GM08714 (cell line): Measurements from ENCODE around the gene TRMT2A.

Source experiments
- H3K4me3 ChIP-seq: fragments of 200-500 bp; sonication (Bioruptor generic); 2 replicates; pipeline ENCODE4 v1.5.1; 2014; ENCODE audit warnings: mild to moderate bottlenecking, low read length, inconsistent platforms
- ZNF274 ChIP-seq: IDR thresholded peaks from 2 replicates; pipeline ENCODE4 v1.6.1; 2012; ENCODE audit warnings: mild to moderate bottlenecking, low read depth, low read length

TRMT2A gene

DNA sequence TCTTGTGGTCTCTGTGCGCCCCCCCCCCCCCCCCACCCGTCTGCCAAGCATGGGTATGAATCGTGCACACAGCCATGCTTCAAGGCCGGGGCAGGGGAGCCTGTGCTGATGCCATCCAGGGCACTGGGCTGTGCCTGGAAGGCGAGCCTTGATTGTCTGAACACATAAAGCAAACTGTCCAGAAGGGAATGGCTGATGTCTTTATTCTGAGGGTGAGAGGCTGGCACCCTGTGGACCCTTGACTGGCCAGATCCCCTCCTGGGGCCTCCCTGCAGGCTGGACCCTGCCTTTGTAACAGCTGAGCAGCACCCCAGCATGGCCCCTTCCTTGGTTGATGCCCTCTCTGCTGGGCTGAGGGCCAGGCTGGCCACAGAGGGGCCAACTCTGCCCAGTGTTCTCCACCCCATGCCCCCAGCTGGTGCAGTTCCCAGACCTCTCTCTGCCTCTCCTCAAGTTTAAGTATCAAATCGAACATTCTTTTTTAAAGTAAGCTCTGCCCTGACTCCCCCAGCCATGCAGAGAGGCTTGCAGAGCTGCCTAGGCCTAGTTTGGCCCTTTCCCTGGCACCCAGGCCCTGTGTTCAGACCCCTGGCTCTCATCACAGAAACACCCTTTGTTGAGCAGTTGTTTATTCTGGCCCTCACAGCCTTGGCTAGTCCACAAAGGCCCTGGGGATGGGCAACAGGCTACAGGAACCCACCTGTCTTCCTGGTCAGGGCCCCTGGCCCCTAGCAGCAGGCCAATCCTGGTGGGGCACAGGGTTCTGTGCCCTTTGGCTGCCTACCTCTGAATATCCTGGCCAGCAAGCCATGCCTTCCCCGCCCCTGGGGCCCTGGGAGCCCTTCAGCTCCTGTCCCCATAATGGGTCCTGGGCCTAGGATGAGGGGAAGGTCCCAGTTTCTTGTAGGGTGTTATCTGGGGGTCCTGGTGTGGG, 5.1 kb downstream of the TRMT2A start:
- no peak overlapping the region for H3K4me3 ChIP-seq
- no peak for TF ChIP-seq ZNF274

DNA sequence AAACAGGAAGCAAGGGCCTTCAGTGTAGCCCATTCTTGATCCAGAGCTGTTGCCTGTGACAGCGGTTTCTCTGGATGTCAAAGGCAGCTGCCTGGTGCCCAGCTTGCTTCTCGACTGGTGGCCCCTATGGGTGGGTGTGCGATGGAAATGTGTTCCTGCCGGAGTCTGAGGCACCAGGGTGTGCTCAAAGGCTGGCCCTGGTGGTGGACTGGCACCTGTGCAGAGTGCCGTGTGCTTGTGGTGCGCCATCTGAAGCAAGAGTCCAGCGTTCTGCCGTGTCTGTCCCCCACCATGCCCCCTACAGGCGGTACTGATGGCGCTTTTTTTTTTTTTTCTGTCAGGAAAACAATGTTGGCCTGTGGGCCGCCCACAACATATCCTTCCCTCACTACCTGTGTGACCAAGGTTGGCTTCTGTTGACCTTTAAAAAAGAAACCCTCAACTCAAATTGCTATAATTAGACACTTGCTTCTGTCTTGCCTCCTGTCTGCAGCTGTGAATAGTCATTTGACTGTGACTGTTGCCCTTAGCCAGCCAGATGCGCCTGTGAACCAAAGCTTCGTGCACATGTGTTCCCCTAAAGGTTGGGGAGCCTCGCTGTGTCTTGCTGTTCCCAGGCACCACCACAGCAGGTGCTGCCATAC, 5.9 kb downstream of the TRMT2A start:
- no peak for TF ChIP-seq ZNF274

DNA sequence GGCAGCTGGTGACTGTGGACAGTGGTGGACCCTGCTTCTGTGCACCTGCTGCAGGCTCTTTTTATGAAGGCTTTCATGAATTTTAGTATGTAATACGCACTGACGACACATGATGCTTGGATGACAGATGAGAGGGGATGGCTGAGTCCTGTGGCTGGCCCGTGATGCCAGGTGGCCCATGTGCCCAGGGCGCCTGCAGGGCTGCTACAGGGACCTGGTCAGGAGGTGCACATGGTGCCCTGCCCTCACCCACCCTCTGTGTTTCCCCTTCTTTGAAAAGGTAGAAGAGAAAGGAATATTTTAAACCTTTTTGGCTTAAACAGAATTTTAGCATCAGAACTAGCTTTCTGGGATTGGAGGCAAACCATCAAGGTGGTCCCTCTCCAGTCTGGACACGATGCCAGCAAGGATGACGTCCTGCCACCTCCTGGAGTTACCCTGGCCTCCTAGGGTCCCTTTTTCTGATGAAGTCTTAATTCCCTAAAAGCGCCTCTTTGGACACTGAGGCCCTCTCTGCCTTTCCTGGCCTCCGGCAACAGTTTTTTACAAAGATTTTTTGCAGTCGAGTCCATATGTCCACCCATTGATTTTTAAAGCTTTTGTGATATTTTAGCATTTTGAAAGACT, 6.6 kb downstream of the TRMT2A start:
- no peak overlapping the region for H3K4me3 ChIP-seq
- no peak for TF ChIP-seq ZNF274

More for the DNA sequence above, 5.9 kb downstream of the TRMT2A start:
- no peak overlapping the region for H3K4me3 ChIP-seq

DNA sequence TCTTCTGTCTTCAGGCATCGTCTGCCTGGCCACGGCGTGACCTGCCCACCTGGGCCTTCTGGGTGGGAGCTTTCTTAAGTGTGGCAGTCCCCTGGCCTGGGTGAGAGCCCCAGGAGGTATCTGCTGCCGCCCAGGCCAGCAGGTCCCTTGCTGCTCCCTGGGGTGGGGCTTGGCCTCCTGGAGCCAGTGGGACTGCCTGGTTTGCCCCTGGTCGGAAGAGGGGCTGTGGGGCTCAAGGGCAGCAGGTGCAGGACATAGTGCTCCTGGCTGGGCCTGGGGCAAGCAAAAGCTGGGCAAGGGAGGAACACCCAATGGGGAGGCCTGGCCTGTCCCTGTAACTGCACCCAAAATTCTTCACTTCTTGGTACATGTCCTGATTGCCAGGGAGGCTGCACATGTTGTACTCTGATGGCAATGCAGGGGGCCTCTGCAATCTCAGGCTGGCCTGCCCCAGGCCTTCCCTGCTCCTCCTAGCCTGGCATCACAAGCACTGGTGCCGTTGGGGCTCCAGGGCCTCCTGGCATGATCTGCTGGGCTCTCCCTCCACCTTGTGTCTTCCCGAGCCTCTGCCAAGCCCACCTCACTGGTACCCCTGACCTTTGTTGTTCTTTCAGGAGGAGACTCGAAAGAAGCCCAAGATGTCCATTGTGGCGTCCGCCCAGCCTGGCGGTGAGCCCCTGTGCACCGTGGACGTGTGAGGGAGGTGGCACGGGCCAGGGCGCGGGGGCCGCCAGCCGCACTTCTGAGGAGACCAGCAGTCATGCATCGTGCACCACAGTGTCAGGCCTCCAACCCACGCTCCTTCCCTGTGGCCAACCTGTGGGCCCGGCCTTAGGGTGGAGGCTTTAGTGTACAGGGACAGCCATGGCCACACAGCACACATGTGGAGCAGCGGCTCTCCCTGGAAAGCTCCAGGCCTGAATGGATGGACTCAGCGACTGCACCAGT, 7.3 kb downstream of the TRMT2A start:
- no peak overlapping the region for H3K4me3 ChIP-seq
- TF ChIP-seq ZNF274 = no peak

DNA sequence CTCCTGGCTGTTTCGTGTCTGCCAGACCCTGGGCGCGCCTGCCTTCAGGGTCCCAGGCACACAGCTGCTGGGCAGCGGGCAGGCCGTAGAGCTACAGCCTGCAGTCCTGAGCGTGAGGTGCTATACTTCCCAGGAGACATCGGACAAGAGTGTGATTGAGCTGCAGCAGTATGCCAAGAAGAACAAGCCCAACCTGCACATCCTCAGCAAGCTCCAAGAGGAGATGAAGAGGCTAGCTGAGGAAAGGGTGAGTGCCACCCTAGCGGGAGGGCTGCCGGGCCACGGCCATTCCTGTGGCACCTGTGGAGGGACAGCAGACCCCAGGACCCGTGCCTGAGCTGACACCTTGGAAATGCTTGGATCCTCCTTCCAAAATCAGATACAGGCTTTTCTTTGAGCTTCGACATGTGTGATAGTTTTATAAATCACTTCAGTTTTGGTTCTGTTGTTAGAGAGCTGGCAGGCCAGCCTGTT, 8.2 kb downstream of the TRMT2A start:
- TF ChIP-seq ZNF274 = no peak
- no peak overlapping the region for H3K4me3 ChIP-seq

DNA sequence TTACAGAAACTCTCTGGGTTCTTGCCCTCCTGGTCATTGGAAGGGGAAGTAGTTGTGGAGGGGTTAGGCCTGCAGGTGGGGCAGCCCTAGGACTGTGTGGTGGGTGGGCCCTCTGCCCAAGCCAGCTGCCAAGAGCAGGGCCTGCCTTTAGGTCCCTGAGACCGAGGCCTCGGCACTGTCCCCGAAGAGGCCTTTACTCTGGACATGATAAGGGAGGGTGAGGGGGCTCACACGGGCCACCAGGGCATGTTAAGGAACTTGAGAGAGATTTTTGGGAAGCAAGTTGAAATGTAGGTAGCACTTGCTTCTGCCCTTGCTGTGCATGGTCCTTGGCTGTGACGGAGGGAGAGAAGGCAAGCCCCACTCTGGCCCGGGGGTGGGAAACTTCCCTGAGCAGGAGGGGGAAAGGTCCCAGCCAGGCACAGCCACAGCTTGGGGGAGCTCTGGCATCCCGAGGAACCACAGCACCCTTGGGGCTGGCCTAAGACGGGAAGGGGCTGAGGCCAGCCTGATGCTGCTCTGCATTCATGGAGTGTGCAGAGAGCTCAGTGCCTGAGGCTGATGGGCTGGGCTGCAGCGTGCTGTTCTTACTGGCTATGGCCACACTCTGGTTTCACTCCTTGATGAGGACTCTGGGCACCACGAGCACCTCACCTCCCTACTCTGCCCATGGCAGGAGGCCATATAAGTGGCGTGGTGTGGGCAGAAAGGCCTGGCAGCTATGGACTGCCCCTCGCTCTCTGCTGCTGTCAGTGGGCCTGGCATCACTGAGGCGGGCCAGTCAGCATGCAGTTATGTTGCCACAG, 8.9 kb downstream of the TRMT2A start:
- H3K4me3 ChIP-seq = no peak overlapping the region
- TF ChIP-seq ZNF274 = no peak

DNA sequence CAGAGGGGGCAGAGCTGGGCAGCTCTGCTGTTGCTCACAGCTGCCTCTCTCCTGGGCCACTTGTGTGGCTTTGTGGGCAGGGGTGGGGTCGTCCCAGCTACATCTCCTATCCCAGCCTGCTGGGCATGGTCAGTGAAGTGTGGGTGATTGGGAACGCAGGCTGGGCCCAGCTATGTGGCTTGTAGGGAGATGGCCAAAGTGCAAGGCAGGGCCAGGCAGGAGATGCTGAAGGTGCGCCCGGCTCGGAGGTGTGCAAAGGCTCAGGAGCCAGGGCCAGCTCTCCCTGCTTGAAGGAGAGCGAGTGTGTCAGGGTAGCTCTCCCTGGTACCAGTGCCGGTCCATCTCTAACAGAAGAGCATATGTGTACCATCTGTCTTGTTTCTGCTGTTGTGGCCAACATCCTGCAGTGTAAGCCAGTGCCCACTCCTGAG, 9.5 kb downstream of the TRMT2A start:
- no peak for TF ChIP-seq ZNF274
- no peak overlapping the region for H3K4me3 ChIP-seq

DNA sequence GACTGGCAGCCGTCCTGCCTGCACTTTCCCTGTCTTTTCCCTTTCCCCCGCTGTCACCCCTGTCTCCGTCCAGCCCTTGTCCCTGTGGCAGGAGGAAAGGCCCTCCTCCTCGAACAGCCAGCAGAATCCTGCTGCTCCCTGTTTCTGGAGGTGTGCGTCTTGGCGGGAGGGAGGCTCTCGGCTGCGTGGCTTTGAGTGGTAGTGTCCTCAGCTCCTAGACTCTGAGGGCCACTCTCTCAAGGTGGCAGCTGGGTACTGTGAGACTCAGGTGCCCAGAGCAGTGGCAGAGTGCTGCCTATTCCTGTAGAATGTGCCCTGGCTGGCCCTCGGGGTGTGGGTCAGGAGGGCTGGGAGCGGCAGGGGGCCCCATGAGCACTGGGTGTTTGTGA, 10.2 kb downstream of the TRMT2A start:
- no peak for TF ChIP-seq ZNF274

DNA sequence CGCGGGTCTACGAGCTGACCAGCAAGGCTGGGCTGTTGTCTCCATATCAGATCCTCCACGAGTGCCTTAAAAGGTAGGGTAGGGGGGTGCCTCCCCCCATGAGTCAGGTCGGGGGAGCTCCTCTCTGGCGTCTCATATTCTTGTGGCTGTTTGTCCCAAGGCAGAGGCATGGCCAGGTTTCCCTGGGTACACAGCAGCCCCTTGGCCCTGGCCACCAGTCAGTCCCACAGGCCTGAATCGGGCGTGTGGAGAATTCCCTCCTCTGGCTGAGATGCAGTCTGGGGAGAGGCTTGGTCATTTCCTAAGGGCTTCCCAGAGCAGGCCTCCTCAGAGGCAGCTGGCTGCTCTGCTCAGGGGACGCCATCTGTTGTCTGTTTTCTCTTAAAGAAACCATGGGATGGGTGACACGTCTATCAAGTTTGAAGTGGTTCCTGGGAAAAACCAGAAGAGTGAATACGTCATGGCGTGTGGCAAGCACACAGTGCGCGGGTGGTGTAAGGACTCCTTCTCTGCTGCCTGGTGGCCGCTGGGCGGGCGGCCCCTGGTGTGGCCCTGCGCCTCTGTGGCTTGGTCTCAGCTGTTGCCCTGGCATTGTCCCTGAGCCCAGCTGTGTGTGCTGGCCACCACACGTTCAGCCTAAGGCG, 10.7 kb downstream of the TRMT2A start:
- TF ChIP-seq ZNF274 = no peak
- H3K4me3 ChIP-seq = no peak overlapping the region

More for the DNA sequence above, 10.2 kb downstream of the TRMT2A start:
- H3K4me3 ChIP-seq = no peak overlapping the region

DNA sequence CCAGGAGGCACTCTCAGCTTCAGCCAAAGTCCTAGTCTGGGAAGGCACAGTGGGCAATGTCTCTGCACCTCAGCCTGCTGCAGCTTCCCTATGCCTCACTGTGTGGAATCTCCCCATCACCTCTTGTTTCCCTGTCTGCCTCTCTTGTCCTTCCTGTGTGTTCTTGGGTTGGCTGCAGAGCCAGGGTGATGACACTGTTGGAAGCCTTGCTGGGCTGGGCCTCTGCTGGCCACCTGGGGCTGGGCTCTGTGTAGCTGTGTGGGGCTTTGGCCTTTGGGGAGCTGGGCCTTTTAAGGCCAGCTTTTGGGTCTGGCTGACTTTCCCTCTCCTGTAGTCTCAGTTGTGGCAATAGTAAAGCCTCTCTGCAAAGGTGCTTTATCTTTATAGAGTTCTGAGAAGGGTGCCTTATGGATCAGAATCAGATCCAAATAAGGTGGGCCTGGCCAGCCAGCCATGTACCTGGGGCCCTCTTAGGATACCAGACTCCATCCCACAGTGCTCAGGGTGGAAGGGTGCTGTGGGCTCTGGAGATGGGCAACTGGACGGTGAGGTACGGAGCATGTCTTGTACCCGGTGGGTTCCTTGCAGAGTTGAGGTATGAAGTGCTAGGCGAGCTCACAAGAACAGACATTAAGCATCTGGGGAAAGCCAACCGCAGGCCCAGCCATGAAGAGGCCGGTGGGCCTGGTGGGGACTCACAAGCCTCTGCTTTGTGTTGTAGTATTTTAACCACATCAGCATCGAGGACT, 11.4 kb downstream of the TRMT2A start:
- TF ChIP-seq ZNF274 = no peak
- no peak overlapping the region for H3K4me3 ChIP-seq

DNA sequence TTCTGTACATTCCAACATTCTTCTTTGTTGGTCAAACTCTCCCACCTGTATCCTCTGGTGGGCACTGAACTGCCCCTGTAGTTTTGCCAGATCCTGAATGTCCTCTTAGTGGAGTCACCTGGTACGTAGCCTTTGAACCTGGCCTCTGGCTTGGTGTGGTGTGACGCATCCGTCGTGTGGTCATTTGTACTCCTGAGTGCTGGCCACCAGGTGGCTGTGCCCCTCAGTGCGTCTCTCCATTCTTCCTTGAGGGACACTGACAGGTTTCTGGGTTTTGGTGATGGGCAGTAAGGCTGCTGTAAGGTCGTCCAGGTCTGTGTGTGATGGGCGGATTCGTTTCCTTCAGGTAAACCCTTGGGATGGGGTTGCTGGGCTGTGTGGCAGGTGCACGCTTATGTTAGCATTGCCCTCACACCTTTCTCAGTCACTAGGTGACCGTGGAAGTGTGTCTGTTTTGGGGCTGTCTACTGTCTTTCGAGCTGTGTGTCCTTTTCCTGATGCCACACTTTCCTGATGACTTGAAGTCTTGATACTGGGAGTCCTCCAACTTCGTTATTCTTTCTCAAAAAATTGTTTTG, 14.7 kb downstream of the TRMT2A start:
- no peak for TF ChIP-seq ZNF274
- no peak overlapping the region for H3K4me3 ChIP-seq
